Fibroblast of villous mesenchyme (primary cell): ENCODE results near the gene CCDC6. TPM values are rescaled to one million over a fixed set of nuclear protein-coding genes. Genes with fewer than 3 reads are reported as not detected.
A peak's percentile ranks its signal among the peaks of the same experiment; 100 is the strongest.
"Not testable (repeated sequence)": the region's sequence is repeated elsewhere in the genome, so short reads cannot be mapped to it uniquely, and the experiment has no call there.

Experiments used
- DNase-seq: peaks from one replicate; pipeline ENCODE4 v3.0.0-alpha.2; 2010; ENCODE audit warnings: low read depth
- H3K4me3 ChIP-seq: 2 replicates; pipeline ENCODE4 v1.5.1; 2011; ENCODE audit warnings: low read depth, mild to moderate bottlenecking, low read length
- total RNA-seq: library from RNA; depleted of rRNA; stranded (reverse); fragments of >200 nt; gene quantifications from 2 replicates; pipeline ENCODE4 v1.2.3, GENCODE V29; 2012
- TF ChIP-seq, protein P1 (sequence below): IDR thresholded peaks from 2 replicates; pipeline ENCODE4 v1.5.1; 2012; ENCODE audit warnings: low read depth, mild to moderate bottlenecking, low read length; ENCODE audit not compliant: insufficient read depth

Gene CCDC6
- total RNA-seq = 33.5 and 52.2 TPM in 2 replicates

DNA sequence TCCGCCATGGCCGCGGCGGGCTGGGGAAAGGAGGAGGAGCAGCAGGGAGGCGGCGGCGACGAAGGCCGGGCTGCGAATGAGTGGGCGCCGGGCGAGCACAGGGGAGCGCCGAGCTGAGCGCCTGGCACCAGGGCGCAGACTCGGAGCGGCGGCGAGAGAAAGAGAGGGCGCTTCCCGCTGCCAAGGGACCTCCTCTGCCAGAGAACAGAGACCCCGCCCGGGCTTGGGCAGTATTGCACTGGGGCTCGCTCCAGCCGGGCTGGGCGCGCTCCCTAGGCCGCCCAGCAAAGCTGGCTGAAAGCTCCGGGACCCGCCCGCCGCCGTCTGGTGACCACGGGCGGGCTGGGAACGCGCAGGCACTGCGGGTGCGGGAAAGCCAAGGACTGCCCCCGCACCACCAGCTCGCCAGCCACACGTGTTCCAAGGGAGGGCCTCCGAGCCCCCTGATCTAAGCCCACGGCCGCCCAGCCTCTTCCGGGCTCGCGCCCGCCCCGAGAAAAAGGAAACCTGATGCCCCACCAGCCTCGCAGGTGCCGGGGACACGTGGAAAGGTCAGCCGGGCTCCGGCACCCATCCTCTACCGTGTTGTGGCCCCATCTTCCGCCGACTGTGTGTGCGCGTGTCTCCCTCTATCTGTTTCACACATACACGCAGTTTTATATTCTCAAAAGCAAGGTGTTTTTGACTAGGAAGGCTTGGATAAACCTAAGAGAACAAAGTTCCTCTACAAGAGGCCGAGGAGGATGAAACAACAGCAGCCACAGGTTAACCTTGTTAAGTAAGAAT is at the start of gene CCDC6:
Gene CCDC6, minus strand, starts transcription at position 140 of the 786 bp plus-strand sequence. Its CDS starts 132 bp downstream, at position 8.
- H3K4me3 ChIP-seq = peak within 1 kb of the TSS; percentile 99
- TF ChIP-seq, protein P1, sequence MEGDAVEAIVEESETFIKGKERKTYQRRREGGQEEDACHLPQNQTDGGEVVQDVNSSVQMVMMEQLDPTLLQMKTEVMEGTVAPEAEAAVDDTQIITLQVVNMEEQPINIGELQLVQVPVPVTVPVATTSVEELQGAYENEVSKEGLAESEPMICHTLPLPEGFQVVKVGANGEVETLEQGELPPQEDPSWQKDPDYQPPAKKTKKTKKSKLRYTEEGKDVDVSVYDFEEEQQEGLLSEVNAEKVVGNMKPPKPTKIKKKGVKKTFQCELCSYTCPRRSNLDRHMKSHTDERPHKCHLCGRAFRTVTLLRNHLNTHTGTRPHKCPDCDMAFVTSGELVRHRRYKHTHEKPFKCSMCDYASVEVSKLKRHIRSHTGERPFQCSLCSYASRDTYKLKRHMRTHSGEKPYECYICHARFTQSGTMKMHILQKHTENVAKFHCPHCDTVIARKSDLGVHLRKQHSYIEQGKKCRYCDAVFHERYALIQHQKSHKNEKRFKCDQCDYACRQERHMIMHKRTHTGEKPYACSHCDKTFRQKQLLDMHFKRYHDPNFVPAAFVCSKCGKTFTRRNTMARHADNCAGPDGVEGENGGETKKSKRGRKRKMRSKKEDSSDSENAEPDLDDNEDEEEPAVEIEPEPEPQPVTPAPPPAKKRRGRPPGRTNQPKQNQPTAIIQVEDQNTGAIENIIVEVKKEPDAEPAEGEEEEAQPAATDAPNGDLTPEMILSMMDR = peak; percentile 68
- DNase-seq = peak; percentile 91

- TF ChIP-seq, protein P1 = no peak
- H3K4me3 ChIP-seq = no peak overlapping the region
- DNase-seq = peak; percentile 33
Observed at GRCh38 chr10:59954296-59954695, 47.9 kb upstream of the CCDC6 start.

DNA sequence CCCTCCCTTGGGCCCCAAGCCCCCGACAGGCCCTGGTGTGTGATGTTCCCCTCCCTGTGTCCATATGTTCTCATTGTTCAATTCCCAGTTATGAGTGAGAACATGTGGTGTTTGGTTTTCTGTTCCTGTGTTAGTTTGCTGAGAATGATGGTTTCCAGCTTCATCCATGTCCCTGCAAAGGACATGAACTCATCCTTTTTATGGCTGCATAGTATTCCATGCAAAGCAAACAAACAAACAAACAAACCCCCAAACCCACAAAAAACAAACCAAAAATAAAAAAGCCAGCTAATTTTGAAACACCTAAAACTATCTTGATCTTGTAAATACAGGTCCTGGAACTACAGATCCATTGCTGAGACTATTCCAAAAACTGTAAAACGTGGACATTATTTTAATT is 47.4 kb upstream of the CCDC6 start:
- not testable (repeated sequence) for DNase-seq, H3K4me3 ChIP-seq

DNA sequence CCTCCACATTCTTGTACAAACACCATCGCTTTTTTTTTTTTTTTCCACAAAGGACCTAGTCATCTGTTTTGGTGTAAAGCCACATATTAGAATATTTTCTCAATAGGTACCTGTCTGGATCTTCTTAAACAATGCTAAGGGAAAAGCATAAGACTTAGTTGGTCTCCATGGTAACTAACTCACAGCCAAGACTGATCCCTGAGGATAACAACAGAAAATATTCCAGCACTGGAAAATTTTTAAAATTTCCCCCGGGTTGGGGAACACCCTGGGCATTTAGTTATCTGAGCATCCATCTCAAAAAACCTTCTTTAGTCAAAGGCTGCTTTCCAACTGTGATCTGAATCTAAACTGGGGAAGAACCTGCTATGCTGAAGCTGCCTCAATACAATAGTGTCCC is 43.7 kb upstream of the CCDC6 start:
- H3K4me3 ChIP-seq = no peak overlapping the region
- TF ChIP-seq, protein P1 = no peak
- DNase-seq = no peak

- no peak overlapping the region for H3K4me3 ChIP-seq
- TF ChIP-seq, protein P1 = no peak
- no peak for DNase-seq
Observed at GRCh38 chr10:59949608-59950007, 43.3 kb upstream of the CCDC6 start.

- DNase-seq = no peak
- no peak overlapping the region for H3K4me3 ChIP-seq
- TF ChIP-seq, protein P1 = no peak
Observed at GRCh38 chr10:59945991-59946390, 39.6 kb upstream of the CCDC6 start.

DNA sequence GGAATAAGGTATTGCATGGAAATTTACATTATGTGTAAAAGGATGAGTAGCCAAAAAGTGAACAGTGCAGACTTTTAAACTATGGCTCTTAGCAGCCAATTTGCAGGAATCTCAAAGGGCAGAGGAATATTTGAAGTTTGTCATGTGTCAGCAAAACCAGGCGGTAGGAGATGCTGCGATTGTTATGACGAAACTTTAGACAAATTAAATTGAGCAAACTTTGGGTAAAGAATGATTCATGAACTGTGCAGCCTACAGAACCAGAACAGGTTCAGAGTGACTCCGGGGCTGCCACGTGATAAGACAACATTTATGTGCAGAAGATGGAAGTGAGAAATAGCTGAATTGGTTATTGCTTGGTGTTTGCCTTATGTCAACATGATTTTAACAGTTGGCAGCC is 39.2 kb upstream of the CCDC6 start:
- TF ChIP-seq, protein P1 = no peak
- H3K4me3 ChIP-seq = no peak overlapping the region
- DNase-seq = no peak
